ENCODE data around the gene POLK. TPM values are rescaled to one million over a fixed set of nuclear protein-coding genes. Genes with fewer than 3 reads are reported as not detected.
"Not testable (repeated sequence)": the region's sequence is repeated elsewhere in the genome, so short reads cannot be mapped to it uniquely, and the experiment has no call there.

POLK gene
- total and polyA plus RNA-seq, 7 donors, result 4.9 to 29.9 (median 18.9) TPM

DNA sequence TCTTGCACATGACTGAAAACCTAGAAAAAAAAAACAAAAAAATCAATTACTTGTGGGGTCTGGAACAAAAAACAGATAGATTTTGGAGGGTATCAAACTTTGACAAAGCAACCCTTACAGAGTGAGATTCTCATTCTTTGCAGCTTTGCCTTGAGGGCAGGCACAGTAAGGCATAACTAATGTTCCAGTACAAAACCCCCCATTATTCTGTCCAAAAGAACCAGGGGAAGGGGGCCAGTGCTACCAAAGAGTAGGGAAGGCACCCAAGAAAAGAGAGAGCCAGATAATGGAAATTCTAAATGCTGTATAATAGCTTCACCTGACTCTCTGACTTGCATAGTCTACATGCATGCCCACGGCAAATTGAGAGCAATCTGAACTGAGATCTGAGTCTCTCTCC is 12.9 kb downstream of the POLK start:
- Histone ChIP-seq H3K27me3 (ENCODE audit: insufficient read depth in 3 of 3, low read length in 2 of 3) (no peaks in the 10 kb centered on the region), H3K27ac (no peak overlapping the region), H3K4me3 (no peak overlapping the region), H3K36me3 (ENCODE audit: insufficient read depth in 1 of 2, low read depth in 1 of 2) (no peaks in the 10 kb centered on the region), H3K9me3 (peaks cover 18% of the 10 kb centered on the region), H3K4me1 (peaks cover 23% of the 10 kb centered on the region)
- ATAC-seq (no peak), DNase-seq (no peak)
- 55 to 70% (median 57%) methylated on average over 1 of the region's 1 CpG for WGBS, 3 donors
- intact Hi-C loops (cut with DNase I), result no loop called here
- TF ChIP-seq, protein P1, sequence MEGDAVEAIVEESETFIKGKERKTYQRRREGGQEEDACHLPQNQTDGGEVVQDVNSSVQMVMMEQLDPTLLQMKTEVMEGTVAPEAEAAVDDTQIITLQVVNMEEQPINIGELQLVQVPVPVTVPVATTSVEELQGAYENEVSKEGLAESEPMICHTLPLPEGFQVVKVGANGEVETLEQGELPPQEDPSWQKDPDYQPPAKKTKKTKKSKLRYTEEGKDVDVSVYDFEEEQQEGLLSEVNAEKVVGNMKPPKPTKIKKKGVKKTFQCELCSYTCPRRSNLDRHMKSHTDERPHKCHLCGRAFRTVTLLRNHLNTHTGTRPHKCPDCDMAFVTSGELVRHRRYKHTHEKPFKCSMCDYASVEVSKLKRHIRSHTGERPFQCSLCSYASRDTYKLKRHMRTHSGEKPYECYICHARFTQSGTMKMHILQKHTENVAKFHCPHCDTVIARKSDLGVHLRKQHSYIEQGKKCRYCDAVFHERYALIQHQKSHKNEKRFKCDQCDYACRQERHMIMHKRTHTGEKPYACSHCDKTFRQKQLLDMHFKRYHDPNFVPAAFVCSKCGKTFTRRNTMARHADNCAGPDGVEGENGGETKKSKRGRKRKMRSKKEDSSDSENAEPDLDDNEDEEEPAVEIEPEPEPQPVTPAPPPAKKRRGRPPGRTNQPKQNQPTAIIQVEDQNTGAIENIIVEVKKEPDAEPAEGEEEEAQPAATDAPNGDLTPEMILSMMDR (IDR thresholded peaks at IDR 0.05), result no peak

DNA sequence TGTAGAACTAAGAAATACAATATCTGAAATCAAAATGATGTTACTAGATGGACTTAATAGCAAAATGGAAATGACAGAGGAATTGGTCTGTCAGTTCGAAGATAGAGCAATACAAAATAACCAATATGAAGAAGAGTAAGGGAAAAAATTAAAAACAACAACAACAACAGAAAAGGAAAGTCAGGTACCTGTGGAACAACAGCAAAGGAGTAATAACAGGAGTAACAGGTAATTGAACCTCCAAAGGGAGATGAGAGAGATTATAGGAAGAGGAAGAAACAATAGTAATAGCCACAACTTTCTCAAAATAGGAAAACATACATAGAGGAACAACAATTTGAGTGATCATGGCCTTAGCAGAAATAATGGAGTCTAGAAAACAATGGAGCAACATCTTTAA is 13.7 kb downstream of the POLK start:
- DNase-seq (no peak), ATAC-seq (no peak)
- Histone ChIP-seq H3K36me3 (ENCODE audit: insufficient read depth in 1 of 2, low read depth in 1 of 2) (no peaks in the 10 kb centered on the region), H3K4me3 (no peak overlapping the region), H3K4me1 (peaks cover 20% of the 10 kb centered on the region), H3K27ac (no peak overlapping the region), H3K27me3 (ENCODE audit: insufficient read depth in 3 of 3, low read length in 2 of 3) (no peaks in the 10 kb centered on the region), H3K9me3 (peaks cover 16% of the 10 kb centered on the region)
- TF ChIP-seq, protein P1 (IDR thresholded peaks at IDR 0.05), result no peak
- 90 to 94% (median 94%) methylated on average over 1 of the region's 1 CpG for WGBS, 3 donors
- intact Hi-C loops (cut with DNase I), result no loop called here

- H3K4me1 ChIP-seq, result peaks cover 20% of the 10 kb centered on the region
- DNase-seq (no peak), ATAC-seq (no peak)
- no peaks in the 10 kb centered on the region for H3K27me3 ChIP-seq (ENCODE audit: insufficient read depth in 3 of 3, low read length in 2 of 3)
- 89 to 93% (median 93%) methylated on average over 2 of the region's 2 CpGs for WGBS, 3 donors
- TF ChIP-seq, protein P1 (IDR thresholded peaks at IDR 0.05), result no peak
- H3K4me3 ChIP-seq, result no peak overlapping the region
- no peak overlapping the region for H3K27ac ChIP-seq
- no peaks in the 10 kb centered on the region for H3K36me3 ChIP-seq (ENCODE audit: insufficient read depth in 1 of 2, low read depth in 1 of 2)
- intact Hi-C loops (cut with DNase I), result no loop called here
- peaks cover 10% of the 10 kb centered on the region for H3K9me3 ChIP-seq
These were observed 14.4 kb downstream of the POLK start for GRCh38 chr5:75526070-75526469.

DNA sequence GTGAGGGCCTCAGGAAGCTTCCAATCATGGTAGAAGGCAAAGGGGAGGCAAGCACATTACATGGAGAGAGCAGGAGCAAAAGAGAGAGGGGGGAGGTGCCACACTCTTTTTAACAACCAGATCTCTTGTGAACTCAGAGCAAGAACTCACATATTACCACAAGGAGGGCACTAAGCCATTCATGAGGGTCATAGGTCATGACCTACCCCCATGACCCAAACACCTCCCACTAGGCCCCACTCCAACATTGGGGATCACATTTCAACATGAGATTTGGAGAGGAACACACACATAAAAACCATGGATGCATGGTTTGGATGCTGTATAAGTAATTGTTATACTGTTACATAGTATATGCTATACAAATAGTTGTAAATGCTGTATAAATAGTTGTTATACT is 17.5 kb downstream of the POLK start:
- peaks cover 5% of the 10 kb centered on the region for H3K4me1 ChIP-seq
- no peak overlapping the region for H3K4me3 ChIP-seq
- no peaks in the 10 kb centered on the region for H3K36me3 ChIP-seq (ENCODE audit: insufficient read depth in 1 of 2, low read depth in 1 of 2)
- TF ChIP-seq, protein P1 (IDR thresholded peaks at IDR 0.05), result no peak
- no peaks in the 10 kb centered on the region for H3K27me3 ChIP-seq (ENCODE audit: insufficient read depth in 3 of 3, low read length in 2 of 3)
- H3K27ac ChIP-seq, result no peak overlapping the region
- no peak for DNase-seq
- intact Hi-C loops (cut with DNase I), result no loop called here
- H3K9me3 ChIP-seq, result peaks cover 5% of the 10 kb centered on the region
- ATAC-seq, result no peak

- TF ChIP-seq, protein P1 (IDR thresholded peaks at IDR 0.05), result no peak
- 98 to 99% (median 99%) methylated on average over 2 of the region's 2 CpGs for WGBS, 3 donors
- Histone ChIP-seq H3K27ac (no peak overlapping the region), H3K9me3 (peaks cover 12% of the 10 kb centered on the region), H3K4me3 (no peak overlapping the region), H3K4me1 (no peaks in the 10 kb centered on the region), H3K27me3 (ENCODE audit: insufficient read depth in 3 of 3, low read length in 2 of 3) (no peaks in the 10 kb centered on the region), H3K36me3 (ENCODE audit: insufficient read depth in 1 of 2, low read depth in 1 of 2) (no peaks in the 10 kb centered on the region)
- intact Hi-C loops (cut with DNase I), result no loop called here
- DNase-seq (no peak), ATAC-seq (no peak)
These were observed 20.5 kb downstream of the POLK start for GRCh38 chr5:75532190-75532589.

- peaks cover 12% of the 10 kb centered on the region for H3K9me3 ChIP-seq
- H3K27ac ChIP-seq; ATAC-seq; intact Hi-C loops (cut with DNase I); H3K27me3 ChIP-seq (ENCODE audit: insufficient read depth in 3 of 3, low read length in 2 of 3); H3K4me1 ChIP-seq; H3K36me3 ChIP-seq (ENCODE audit: insufficient read depth in 1 of 2, low read depth in 1 of 2); DNase-seq; H3K4me3 ChIP-seq: not testable (repeated sequence)
- 74 to 100% (median 80%) methylated on average over 1 of the region's 1 CpG for WGBS, 3 donors
These were observed 22.0 kb downstream of the POLK start for GRCh38 chr5:75533716-75534115.
